Activated CD8-positive, alpha-beta memory T cell treated with anti-CD3 and anti-CD28 coated beads for 1 hour (primary cell): Measurements from ENCODE around the gene MORN3.
"Not testable (repeated sequence)": the region's sequence is repeated elsewhere in the genome, so short reads cannot be mapped to it uniquely, and the experiment has no call there.

Experiments used
- DNase-seq, 2 donors: peaks; one replicate each; pipeline ENCODE4 v3.0.0-alpha.2; 2020; ENCODE audit warnings: low read depth in 1 of 2; ENCODE audit errors: extremely low read depth in 1 of 2

The MORN3 gene

GRCh38 chr12:121693155-121693687 is 23.8 kb upstream of the MORN3 start:
- DNase-seq, result no peak

- DNase-seq, result not testable (repeated sequence)
These were observed 23.3 kb upstream of the MORN3 start for GRCh38 chr12:121692744-121693143.

- no peak for DNase-seq
These were observed 20.0 kb upstream of the MORN3 start for GRCh38 chr12:121689430-121689829.

- no peak for DNase-seq
These were observed 19.5 kb upstream of the MORN3 start for GRCh38 chr12:121688966-121689365.

- not testable (repeated sequence) for DNase-seq
These were observed 10.3 kb upstream of the MORN3 start for GRCh38 chr12:121679661-121680197.

GRCh38 chr12:121678716-121679300 is 9.4 kb upstream of the MORN3 start:
- DNase-seq, result no peak

GRCh38 chr12:121678305-121678704 is 8.9 kb upstream of the MORN3 start:
- no peak for DNase-seq

GRCh38 chr12:121676190-121676589 is 6.7 kb upstream of the MORN3 start:
- DNase-seq, result no peak

- no peak for DNase-seq
These were observed 3.6 kb upstream of the MORN3 start for GRCh38 chr12:121673013-121673511.

GRCh38 chr12:121668750-121669520 is 519 bp downstream of the MORN3 start:
- DNase-seq, result peak; percentile 35 to 51

GRCh38 chr12:121666829-121667228 is 2.6 kb downstream of the MORN3 start:
- DNase-seq, result not testable (repeated sequence)

- no peak for DNase-seq
These were observed 5.9 kb downstream of the MORN3 start for GRCh38 chr12:121663610-121663929.

- DNase-seq, result not testable (repeated sequence)
These were observed 7.9 kb downstream of the MORN3 start for GRCh38 chr12:121661353-121662105.

GRCh38 chr12:121657305-121658008 is 12.0 kb downstream of the MORN3 start:
- DNase-seq, result no peak

GRCh38 chr12:121656122-121656521 is 13.3 kb downstream of the MORN3 start:
- DNase-seq, result no peak

GRCh38 chr12:121653999-121654398 is 15.5 kb downstream of the MORN3 start:
- DNase-seq, result no peak

GRCh38 chr12:121652767-121653497 is 16.5 kb downstream of the MORN3 start:
- DNase-seq, result no peak

GRCh38 chr12:121651320-121651719 is 18.1 kb downstream of the MORN3 start:
- no peak for DNase-seq

- DNase-seq, result no peak
These were observed 19.6 kb downstream of the MORN3 start for GRCh38 chr12:121649819-121650353.

GRCh38 chr12:121649322-121649721 is 20.1 kb downstream of the MORN3 start:
- DNase-seq, result no peak
